ENCODE measurements around the gene ARPC1B. TPM values are rescaled to one million over a fixed set of nuclear protein-coding genes. Genes with fewer than 3 reads are reported as not detected.

The ARPC1B gene
- total RNA-seq, 4 donors from 2014 or later, result 221 to 387 (median 302) TPM

DNA sequence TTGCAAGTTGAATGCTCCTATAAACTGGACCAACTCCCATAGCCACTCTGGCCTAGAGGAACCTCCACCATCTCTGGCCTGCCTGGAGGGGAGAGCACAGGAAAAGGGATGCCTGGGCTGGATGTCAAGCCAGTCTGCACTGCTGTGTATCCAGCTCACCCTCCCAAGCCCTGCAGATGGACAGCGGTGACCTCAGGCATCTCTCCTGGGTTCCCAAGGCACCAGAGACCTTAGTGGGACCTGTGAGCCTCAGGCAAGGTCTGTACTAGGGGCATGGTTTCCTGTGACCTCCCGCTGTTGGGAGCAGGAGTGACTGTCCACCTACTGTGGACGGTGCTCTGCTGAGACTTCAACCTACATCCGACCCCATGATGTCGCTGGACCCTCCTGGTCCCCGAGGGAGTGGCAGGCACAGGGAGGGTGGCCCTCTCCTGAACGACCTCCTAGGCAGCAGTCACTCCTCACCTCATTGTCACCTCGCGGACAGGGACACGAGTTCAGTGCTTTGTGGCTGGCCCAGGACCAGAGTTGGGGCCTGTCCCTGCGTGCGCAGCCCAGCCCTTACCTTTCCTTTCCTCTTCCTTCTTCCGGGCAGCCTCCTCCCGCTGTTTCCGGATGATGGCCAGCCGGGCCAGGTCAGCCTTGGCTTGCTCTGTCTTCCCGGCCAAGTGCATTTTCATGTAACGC is 22.9 kb downstream of the ARPC1B start:
- DNase-seq (ENCODE audit: low spot score) (no peak), ATAC-seq (ENCODE audit: low FRiP score) (no peak)
- TF ChIP-seq, protein P1, sequence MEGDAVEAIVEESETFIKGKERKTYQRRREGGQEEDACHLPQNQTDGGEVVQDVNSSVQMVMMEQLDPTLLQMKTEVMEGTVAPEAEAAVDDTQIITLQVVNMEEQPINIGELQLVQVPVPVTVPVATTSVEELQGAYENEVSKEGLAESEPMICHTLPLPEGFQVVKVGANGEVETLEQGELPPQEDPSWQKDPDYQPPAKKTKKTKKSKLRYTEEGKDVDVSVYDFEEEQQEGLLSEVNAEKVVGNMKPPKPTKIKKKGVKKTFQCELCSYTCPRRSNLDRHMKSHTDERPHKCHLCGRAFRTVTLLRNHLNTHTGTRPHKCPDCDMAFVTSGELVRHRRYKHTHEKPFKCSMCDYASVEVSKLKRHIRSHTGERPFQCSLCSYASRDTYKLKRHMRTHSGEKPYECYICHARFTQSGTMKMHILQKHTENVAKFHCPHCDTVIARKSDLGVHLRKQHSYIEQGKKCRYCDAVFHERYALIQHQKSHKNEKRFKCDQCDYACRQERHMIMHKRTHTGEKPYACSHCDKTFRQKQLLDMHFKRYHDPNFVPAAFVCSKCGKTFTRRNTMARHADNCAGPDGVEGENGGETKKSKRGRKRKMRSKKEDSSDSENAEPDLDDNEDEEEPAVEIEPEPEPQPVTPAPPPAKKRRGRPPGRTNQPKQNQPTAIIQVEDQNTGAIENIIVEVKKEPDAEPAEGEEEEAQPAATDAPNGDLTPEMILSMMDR (IDR thresholded peaks at IDR 0.05), result no peak

DNA sequence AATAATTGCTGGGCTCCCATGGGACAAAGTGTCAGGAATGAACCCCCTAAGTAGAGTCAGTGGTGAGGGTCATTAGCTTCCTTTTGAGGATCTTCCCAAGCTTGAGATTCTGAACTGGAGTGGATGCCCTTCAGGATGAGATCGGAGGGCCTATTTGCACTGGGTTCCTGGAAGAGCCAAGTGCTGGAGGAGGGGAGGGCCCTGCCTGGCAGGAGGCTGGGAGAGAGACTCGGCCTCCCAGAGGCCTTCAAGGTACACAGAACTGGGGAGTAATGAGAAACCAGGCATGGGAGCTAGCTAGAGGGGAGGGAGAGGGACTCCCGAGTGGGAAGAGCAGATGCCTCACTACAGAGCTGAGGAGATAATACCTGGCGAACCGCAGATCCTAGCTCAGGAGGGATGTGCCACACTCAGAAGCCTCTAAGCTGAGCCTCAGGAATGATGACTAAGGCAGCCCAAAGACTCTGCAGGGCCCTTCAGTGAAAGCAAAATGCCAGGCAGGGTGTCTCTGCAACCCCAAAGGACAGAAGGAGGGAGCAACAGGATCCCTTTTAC is 24.4 kb downstream of the ARPC1B start:
- no peak for ATAC-seq (ENCODE audit: low FRiP score)
- TF ChIP-seq, protein P1 (IDR thresholded peaks at IDR 0.05), result no peak

DNA sequence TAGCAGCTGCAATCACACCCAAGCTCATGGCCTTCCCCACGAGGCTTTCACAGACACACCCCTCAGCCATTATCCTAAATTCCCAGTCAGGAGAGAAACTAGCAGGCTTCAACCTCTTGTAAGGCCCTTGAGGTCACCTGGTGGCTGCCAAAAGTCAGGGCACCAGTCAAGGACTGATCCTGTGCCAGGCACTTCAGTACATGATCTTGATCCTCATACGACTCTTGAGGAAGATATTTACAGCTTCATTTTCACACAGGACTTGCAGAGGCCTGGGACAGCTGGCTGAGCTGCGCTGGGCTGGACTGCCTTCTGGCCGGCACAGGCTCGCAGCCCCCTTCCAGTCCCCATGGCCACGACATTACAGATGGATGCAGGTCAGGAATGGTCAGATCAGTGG is 25.1 kb downstream of the ARPC1B start:
- ATAC-seq (ENCODE audit: low FRiP score) (no peak), DNase-seq (ENCODE audit: low spot score) (no peak)
- TF ChIP-seq, protein P1 (IDR thresholded peaks at IDR 0.05), result no peak

More for the DNA sequence above, 24.4 kb downstream of the ARPC1B start:
- no peak for DNase-seq (ENCODE audit: low spot score)

DNA sequence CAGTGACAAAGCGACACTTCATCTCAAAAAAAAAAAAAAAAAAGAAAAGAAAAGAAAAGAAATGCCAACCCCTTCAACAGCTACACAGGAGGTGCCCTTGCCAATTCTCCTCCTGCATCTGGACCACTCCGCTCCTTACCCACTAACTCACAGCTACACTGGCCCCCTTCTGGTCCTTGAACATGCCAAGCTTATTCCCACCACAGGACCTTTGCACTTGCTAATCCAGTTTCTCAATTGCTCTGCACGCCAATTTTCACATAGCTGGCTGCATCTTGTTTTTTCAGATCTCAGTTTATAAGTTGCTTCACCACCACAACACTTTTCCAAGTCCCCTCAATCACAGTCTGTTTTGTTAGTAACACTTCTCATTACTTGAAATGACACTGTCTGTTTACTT is 28.3 kb downstream of the ARPC1B start:
- TF ChIP-seq, protein P1 (IDR thresholded peaks at IDR 0.05), result no peak
- ATAC-seq (ENCODE audit: low FRiP score) (no peak), DNase-seq (ENCODE audit: low spot score) (no peak)

DNA sequence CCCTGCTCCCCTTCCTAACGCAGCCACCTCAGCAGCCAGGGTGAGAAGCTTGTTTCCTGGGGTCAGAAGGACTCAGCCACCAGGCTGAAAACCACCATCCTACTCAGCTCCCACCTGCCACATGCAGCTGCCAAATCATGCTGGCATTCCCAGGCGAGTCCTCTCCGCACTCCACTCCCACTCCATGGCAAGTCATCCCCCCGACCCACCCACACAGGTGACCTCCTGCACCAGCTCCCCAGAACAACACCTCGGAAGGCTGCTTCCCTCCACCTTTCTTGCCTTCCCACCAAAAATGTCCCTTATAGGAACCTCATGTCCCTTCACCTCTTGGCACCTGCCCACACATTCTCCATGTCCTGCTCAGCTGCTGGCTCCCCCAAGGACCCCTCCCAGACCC is 29.2 kb downstream of the ARPC1B start:
- ATAC-seq (ENCODE audit: low FRiP score) (no peak), DNase-seq (ENCODE audit: low spot score) (no peak)
- TF ChIP-seq, protein P1 (IDR thresholded peaks at IDR 0.05), result no peak

DNA sequence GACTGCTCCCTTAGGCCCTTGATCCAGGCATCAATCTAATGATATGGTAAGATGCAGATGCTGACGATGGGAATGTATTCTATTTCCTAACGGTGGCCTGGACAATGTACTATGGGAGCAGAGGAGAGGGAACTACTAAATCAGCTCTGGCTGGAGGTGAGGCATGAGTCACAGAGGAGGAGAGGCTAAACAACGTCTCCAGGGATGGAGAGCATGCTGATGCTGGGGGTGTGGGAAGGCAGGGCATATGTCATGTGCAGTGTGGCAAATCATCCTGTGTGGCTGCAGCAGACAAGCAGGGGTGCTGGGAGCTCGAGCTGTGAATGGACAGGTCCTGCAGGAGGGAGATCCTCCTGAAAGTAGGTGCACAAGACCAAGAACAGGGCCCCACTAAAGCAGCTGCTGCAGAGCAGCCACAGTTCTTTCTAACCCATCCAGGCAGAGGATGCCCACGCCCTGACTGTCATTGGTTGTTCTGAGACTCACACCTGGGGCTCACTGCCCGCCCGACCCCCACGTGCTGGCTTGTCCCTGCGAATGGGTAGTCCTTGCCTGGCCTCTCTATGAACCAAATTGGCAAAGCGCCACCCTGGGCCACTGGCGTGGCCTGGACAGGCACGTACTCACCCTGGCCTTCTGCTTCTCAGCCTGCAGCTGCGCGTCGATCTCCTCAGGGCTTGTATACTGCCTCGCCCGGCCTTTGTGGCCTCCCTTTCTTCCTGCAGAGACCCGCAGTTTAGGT is 29.9 kb downstream of the ARPC1B start:
- DNase-seq (ENCODE audit: low spot score) (no peak), ATAC-seq (ENCODE audit: low FRiP score) (no peak)
- TF ChIP-seq, protein P1 (IDR thresholded peaks at IDR 0.05), result no peak
